ENCODE data around the gene TMEM115.
A peak's percentile ranks its signal among the peaks of the same experiment; 100 is the strongest.

- TF ChIP-seq, protein P1, sequence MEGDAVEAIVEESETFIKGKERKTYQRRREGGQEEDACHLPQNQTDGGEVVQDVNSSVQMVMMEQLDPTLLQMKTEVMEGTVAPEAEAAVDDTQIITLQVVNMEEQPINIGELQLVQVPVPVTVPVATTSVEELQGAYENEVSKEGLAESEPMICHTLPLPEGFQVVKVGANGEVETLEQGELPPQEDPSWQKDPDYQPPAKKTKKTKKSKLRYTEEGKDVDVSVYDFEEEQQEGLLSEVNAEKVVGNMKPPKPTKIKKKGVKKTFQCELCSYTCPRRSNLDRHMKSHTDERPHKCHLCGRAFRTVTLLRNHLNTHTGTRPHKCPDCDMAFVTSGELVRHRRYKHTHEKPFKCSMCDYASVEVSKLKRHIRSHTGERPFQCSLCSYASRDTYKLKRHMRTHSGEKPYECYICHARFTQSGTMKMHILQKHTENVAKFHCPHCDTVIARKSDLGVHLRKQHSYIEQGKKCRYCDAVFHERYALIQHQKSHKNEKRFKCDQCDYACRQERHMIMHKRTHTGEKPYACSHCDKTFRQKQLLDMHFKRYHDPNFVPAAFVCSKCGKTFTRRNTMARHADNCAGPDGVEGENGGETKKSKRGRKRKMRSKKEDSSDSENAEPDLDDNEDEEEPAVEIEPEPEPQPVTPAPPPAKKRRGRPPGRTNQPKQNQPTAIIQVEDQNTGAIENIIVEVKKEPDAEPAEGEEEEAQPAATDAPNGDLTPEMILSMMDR (IDR thresholded peaks at IDR 0.05), result no peak
- TF ChIP-seq POLR2A (IDR thresholded peaks at IDR 0.05), result peak in 1 of 4 donors; percentile 33
- TF ChIP-seq POLR2AphosphoS5 (IDR thresholded peaks at IDR 0.05), result no peak
Observed at GRCh38 chr3:50345586-50346234, 13.6 kb downstream of the TMEM115 start, which contains the start of gene ZMYND10.

Measured in upper lobe of left lung (tissue), 4 donors.